Neural progenitor cell (in vitro differentiated cells): Measurements from ENCODE around the gene USP49. TPM values are rescaled to one million over a fixed set of nuclear protein-coding genes. Genes with fewer than 3 reads are reported as not detected.

ENCODE experiments used
- DNase-seq: peaks from one replicate; pipeline ENCODE4 v3.0.0-alpha.2; 2016; ENCODE audit warnings: low spot score
- H2AFZ ChIP-seq: fragments of 200-600 bp; sonication (generic); replicated peaks from 2 replicates; pipeline ENCODE4 v1.6.1; 2016; ENCODE audit warnings: antibody characterized with exemption
- H3F3A ChIP-seq: fragments of 200-600 bp; sonication (generic); 2 replicates; pipeline ENCODE4 v1.6.1; 2016; ENCODE audit warnings: antibody characterized with exemption, low read depth
- H3K27ac ChIP-seq: fragments of 200-600 bp; sonication (generic); 2 replicates; pipeline ENCODE4 v1.5.1; 2016; ENCODE audit warnings: mild to moderate bottlenecking
- H3K27me3 ChIP-seq: fragments of 200-600 bp; sonication (generic); 2 replicates; pipeline ENCODE4 v1.6.1; 2016; ENCODE audit warnings: mild to moderate bottlenecking, moderate library complexity
- H3K36me3 ChIP-seq: fragments of 200-600 bp; sonication (generic); 2 replicates; pipeline ENCODE4 v1.5.1; 2016
- H3K4me1 ChIP-seq: fragments of 200-600 bp; sonication (generic); 2 replicates; pipeline ENCODE4 v1.6.1; 2016; ENCODE audit warnings: mixed run types
- H3K4me2 ChIP-seq: fragments of 200-600 bp; sonication (generic); 2 replicates; pipeline ENCODE4 v1.6.1; 2016
- H3K4me3 ChIP-seq: fragments of 200-600 bp; sonication (generic); 2 replicates; pipeline ENCODE4 v1.5.1; 2016
- H3K79me2 ChIP-seq: fragments of 200-600 bp; sonication (generic); 2 replicates; pipeline ENCODE4 v1.6.1; 2016; ENCODE audit warnings: low read depth
- H3K9ac ChIP-seq: fragments of 200-600 bp; sonication (generic); 2 replicates; pipeline ENCODE4 v1.6.1; 2016
- H3K9me3 ChIP-seq: fragments of 200-600 bp; sonication (generic); 2 replicates; pipeline ENCODE4 v1.5.1; 2016; ENCODE audit warnings: low read depth
- H4K20me1 ChIP-seq: fragments of 200-600 bp; sonication (generic); 2 replicates; pipeline ENCODE4 v1.6.1; 2016; ENCODE audit warnings: low read depth
- H3K27ac Mint-ChIP-seq: 3 replicates; pipeline ENCODE4 v1.8.0; 2021; ENCODE audit warnings: mixed read lengths
- H3K27me3 Mint-ChIP-seq: 2 replicates; pipeline ENCODE4 v1.8.0; 2022; ENCODE audit warnings: low read depth, mild to moderate bottlenecking, inconsistent platforms, moderate library complexity, mixed read lengths; ENCODE audit not compliant: insufficient read depth
- H3K36me3 Mint-ChIP-seq: 3 replicates; pipeline ENCODE4 v1.8.0; 2021; ENCODE audit warnings: mixed read lengths
- H3K4me1 Mint-ChIP-seq: 3 replicates; pipeline ENCODE4 v1.8.0; 2021; ENCODE audit warnings: mixed read lengths
- H3K4me3 Mint-ChIP-seq: 3 replicates; pipeline ENCODE4 v1.8.0; 2021; ENCODE audit warnings: mild to moderate bottlenecking, moderate library complexity, mixed read lengths
- H3K9me3 Mint-ChIP-seq: 3 replicates; pipeline ENCODE4 v1.8.0; 2020; ENCODE audit warnings: mixed read lengths
- EZH2 ChIP-seq: fragments of 200-600 bp; sonication (generic); IDR thresholded peaks from 2 replicates; pipeline ENCODE4 v1.6.1; 2017; ENCODE audit warnings: antibody characterized with exemption, mild to moderate bottlenecking, moderate library complexity
- EZH2phosphoT487 ChIP-seq: fragments of 200-600 bp; sonication (generic); IDR thresholded peaks from 2 replicates; pipeline ENCODE4 v1.6.1; 2017; ENCODE audit warnings: antibody characterized with exemption
- total RNA-seq: library from RNA; depleted of rRNA; stranded (reverse); fragments of >200 nt; gene quantifications from 2 replicates; pipeline ENCODE4 v1.2.3, GENCODE V29; 2015; ENCODE audit warnings: low replicate concordance
- TF ChIP-seq, protein P1 (sequence below): fragments of 200-600 bp; sonication (generic); IDR thresholded peaks from 2 replicates; pipeline ENCODE4 v1.5.1; 2017; ENCODE audit warnings: antibody characterized with exemption, mild to moderate bottlenecking

USP49 gene
- total RNA-seq, 1 donor from 2014 or later: 25.0 TPM

DNA sequence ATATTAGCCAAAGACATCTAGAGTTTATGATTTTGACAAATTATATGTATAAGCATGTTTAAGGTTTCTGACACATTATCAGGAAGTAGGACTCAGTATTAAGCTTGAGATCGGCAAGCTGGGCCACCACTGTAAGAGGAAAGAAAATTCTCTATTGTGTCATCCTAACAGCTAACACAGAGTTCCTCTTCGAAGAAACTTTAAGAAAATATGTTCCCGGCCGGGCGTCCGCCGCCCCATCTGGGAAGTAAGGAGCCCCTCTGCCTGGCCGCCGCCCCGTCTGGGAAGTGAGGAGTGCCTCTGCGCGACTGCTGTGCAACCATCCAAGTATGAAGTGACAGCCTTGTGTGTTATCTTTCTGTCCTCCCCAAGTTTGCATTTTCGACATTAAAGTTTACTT lies 23.0 kb downstream of the USP49 start:
- Histone ChIP-seq H3K9ac (no peak overlapping the region), H3K4me2 (no peak overlapping the region), H3K4me1 (peaks cover 16% of the 10 kb centered on the region), H3K27me3 (no peaks in the 10 kb centered on the region), H3K27ac (no peak overlapping the region), H3K79me2 (peaks cover 61% of the 10 kb centered on the region), H4K20me1 (peaks cover 4% of the 10 kb centered on the region), H3K9me3 (no peaks in the 10 kb centered on the region), H3K36me3 (peaks cover 22% of the 10 kb centered on the region), H3F3A (peaks cover 14% of the 10 kb centered on the region), H3K4me3 (no peak overlapping the region), H2AFZ (no peak overlapping the region)
- Mint-ChIP-seq H3K36me3 (peaks cover 8% of the 10 kb centered on the region), H3K4me3 (no peak overlapping the region), H3K9me3 (no peaks in the 10 kb centered on the region), H3K27ac (no peak overlapping the region), H3K27me3 (no peaks in the 10 kb centered on the region), H3K4me1 (peaks cover 5% of the 10 kb centered on the region)
- TF ChIP-seq, protein P1, sequence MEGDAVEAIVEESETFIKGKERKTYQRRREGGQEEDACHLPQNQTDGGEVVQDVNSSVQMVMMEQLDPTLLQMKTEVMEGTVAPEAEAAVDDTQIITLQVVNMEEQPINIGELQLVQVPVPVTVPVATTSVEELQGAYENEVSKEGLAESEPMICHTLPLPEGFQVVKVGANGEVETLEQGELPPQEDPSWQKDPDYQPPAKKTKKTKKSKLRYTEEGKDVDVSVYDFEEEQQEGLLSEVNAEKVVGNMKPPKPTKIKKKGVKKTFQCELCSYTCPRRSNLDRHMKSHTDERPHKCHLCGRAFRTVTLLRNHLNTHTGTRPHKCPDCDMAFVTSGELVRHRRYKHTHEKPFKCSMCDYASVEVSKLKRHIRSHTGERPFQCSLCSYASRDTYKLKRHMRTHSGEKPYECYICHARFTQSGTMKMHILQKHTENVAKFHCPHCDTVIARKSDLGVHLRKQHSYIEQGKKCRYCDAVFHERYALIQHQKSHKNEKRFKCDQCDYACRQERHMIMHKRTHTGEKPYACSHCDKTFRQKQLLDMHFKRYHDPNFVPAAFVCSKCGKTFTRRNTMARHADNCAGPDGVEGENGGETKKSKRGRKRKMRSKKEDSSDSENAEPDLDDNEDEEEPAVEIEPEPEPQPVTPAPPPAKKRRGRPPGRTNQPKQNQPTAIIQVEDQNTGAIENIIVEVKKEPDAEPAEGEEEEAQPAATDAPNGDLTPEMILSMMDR: no peak
- TF ChIP-seq EZH2phosphoT487 (no peak), EZH2 (no peak)
- DNase-seq: no peak

DNA sequence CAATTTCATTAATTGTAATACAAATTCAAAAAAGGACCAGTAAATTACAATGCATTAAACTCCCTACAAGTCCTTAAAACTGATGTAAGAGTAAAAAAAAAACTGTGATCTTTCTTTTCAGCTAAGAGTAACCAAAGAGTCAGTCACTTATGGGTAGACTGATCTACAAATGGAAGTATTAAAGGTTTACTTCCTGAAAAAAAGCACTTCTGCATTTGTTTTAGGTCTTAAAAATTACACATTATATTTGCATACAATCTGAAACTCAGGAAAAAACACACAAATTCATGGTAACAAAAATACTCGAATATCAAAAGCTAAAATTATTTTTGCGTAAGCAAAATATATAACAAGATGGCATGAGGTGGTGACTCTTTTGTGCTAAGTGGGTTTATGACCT lies 23.5 kb downstream of the USP49 start:
- Histone ChIP-seq H4K20me1 (peaks cover 4% of the 10 kb centered on the region), H3K27me3 (no peaks in the 10 kb centered on the region), H3K79me2 (peaks cover 56% of the 10 kb centered on the region), H3K4me1 (peaks cover 16% of the 10 kb centered on the region), H3F3A (peaks cover 14% of the 10 kb centered on the region), H2AFZ (no peak overlapping the region), H3K4me3 (no peak overlapping the region), H3K36me3 (peaks cover 22% of the 10 kb centered on the region), H3K4me2 (no peak overlapping the region), H3K9ac (no peak overlapping the region), H3K27ac (no peak overlapping the region), H3K9me3 (no peaks in the 10 kb centered on the region)
- TF ChIP-seq, protein P1: no peak
- no peak for TF ChIP-seq EZH2phosphoT487
- TF ChIP-seq EZH2: no peak
- Mint-ChIP-seq H3K36me3 (peaks cover 12% of the 10 kb centered on the region), H3K27ac (no peak overlapping the region), H3K27me3 (no peaks in the 10 kb centered on the region), H3K9me3 (no peaks in the 10 kb centered on the region), H3K4me3 (no peak overlapping the region), H3K4me1 (peaks cover 5% of the 10 kb centered on the region)
- DNase-seq: no peak

DNA sequence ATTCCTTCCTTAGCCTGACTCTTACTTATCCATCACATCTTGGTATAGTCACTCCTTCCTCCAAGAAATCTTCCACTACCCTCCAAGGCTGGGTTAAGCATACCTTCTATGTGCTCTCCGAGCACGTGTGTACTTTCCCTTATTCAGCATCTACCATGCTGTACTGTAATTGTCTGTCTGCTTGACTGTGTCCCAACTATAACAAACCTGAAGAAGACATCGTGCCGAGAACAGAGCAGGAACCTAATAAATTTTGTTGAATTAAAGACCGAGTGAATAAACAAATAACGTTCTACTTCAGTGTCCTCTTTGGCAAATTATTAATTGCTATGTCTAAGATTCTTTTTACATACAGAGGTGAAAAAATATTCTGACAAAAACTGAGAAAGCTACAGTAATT lies 35.8 kb downstream of the USP49 start:
- Mint-ChIP-seq H3K4me1 (no peaks in the 10 kb centered on the region), H3K36me3 (no peaks in the 10 kb centered on the region), H3K27ac (no peak overlapping the region), H3K9me3 (no peaks in the 10 kb centered on the region), H3K4me3 (no peak overlapping the region), H3K27me3 (no peaks in the 10 kb centered on the region)
- Histone ChIP-seq H3K79me2 (peaks cover 10% of the 10 kb centered on the region), H3K4me2 (no peak overlapping the region), H3F3A (no peaks in the 10 kb centered on the region), H3K27ac (no peak overlapping the region), H3K27me3 (no peaks in the 10 kb centered on the region), H3K9me3 (no peaks in the 10 kb centered on the region), H2AFZ (no peak overlapping the region), H4K20me1 (no peaks in the 10 kb centered on the region), H3K9ac (no peak overlapping the region), H3K4me3 (no peak overlapping the region), H3K36me3 (no peaks in the 10 kb centered on the region), H3K4me1 (no peaks in the 10 kb centered on the region)
- TF ChIP-seq EZH2phosphoT487: no peak
- TF ChIP-seq EZH2: no peak
- TF ChIP-seq, protein P1: no peak
- no peak for DNase-seq

DNA sequence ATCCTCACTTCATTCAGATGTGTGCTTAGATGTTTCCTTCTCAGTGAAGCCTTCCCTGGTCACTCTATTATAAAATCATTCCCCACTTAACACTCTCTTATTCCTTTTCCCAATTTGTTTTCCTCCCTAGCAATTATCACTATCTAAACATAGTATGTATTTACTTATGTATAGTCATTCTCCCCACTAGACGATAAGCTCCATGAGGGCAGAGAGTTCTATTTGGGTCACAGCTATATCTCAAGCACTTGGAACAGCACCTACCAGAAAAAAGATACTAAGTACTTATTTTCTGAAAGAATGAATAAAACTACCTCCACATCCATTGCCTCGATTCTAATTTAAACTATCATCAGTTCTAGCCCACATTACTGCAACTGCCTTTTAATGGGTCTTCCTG lies 36.5 kb downstream of the USP49 start:
- TF ChIP-seq, protein P1: no peak
- TF ChIP-seq EZH2 (no peak), EZH2phosphoT487 (no peak)
- H3K4me3 Mint-ChIP-seq: no peak overlapping the region
- Histone ChIP-seq H3K4me3 (no peak overlapping the region), H3K4me1 (no peaks in the 10 kb centered on the region), H4K20me1 (no peaks in the 10 kb centered on the region), H3K79me2 (peaks cover 6% of the 10 kb centered on the region), H3K4me2 (no peak overlapping the region), H3K9me3 (no peaks in the 10 kb centered on the region), H3K36me3 (no peaks in the 10 kb centered on the region), H3K27me3 (no peaks in the 10 kb centered on the region), H3F3A (no peaks in the 10 kb centered on the region), H2AFZ (no peak overlapping the region), H3K27ac (no peak overlapping the region), H3K9ac (no peak overlapping the region)
- no peaks in the 10 kb centered on the region for H3K27me3 Mint-ChIP-seq
- no peaks in the 10 kb centered on the region for H3K36me3 Mint-ChIP-seq
- H3K4me1 Mint-ChIP-seq: no peaks in the 10 kb centered on the region
- H3K27ac Mint-ChIP-seq: no peak overlapping the region
- no peak for DNase-seq
- H3K9me3 Mint-ChIP-seq: no peaks in the 10 kb centered on the region
